ENCODE data around the gene ZNF473. TPM values are rescaled to one million over a fixed set of nuclear protein-coding genes. Genes with fewer than 3 reads are reported as not detected.

The ZNF473 gene
- total RNA-seq, 1 experiment from 2014 or later, result 10.0 TPM

- TF ChIP-seq CREM (CRISPR knock-in tag; IDR thresholded peaks at IDR 0.05) (no peak), IRF2 (CRISPR knock-in tag; IDR thresholded peaks at IDR 0.05; ENCODE audit: borderline replicate concordance, low read depth) (no peak), ATF1 (CRISPR knock-in tag; IDR thresholded peaks at IDR 0.05) (no peak), AR (CRISPR knock-in tag; IDR thresholded peaks at IDR 0.05) (no peak), GRHL2 (CRISPR knock-in tag; IDR thresholded peaks at IDR 0.05; ENCODE audit: insufficient replicate concordance, severe bottlenecking) (no peak), CBFB (CRISPR knock-in tag; IDR thresholded peaks at IDR 0.05; ENCODE audit: low read depth) (no peak)
- CTCF ChIA-PET, result interaction anchor here (0.9 to 2.5 kb wide), 2 partner anchors 49 to 73 kb away, joined by 4 to 7 read pairs (median 5); no protein-coding TSS in a partner anchor
Measured at GRCh38 chr19:49986354-49986753, 39.5 kb upstream of the ZNF473 start.

GRCh38 chr19:49987159-49987698, 38.6 kb upstream of the ZNF473 start:
- ChIA-PET CTCF (interaction anchor here (0.5 to 2.5 kb wide), 5 partner anchors 15 to 621 kb away, joined by 3 to 7 read pairs (median 4); no protein-coding TSS in a partner anchor), POLR2A (interaction anchor here (0.6 to 0.7 kb wide), 4 partner anchors 48 to 1069 kb away, joined by 3 to 4 read pairs (median 4); partner anchors contain the start of gene AP2A1)
- H3K4me3 Mint-ChIP-seq, result no peak overlapping the region
- ATAC-seq, result peak; percentile 92
- DNase-seq (ENCODE audit: low spot score), result peak; percentile 98
- H3K4me1 Mint-ChIP-seq, result no peaks in the 10 kb centered on the region
- H3K27ac Mint-ChIP-seq, result no peak overlapping the region
- no peaks in the 10 kb centered on the region for H3K9me3 Mint-ChIP-seq
- peaks cover 7% of the 10 kb centered on the region; the same call in 1 of the 2 replicates for H3K36me3 Mint-ChIP-seq
- no peaks in the 10 kb centered on the region for H3K27me3 Mint-ChIP-seq (ENCODE audit: low read depth)
- TF ChIP-seq GTF2I (CRISPR knock-in tag; conservative IDR thresholded peaks at IDR 0.05) (no peak), ZNF121 (CRISPR knock-in tag; IDR thresholded peaks at IDR 0.05) (peak; percentile 99), RELA (CRISPR knock-in tag; IDR thresholded peaks at IDR 0.05; ENCODE audit: borderline replicate concordance) (peak; percentile 100), ZNF532 (CRISPR knock-in tag; IDR thresholded peaks at IDR 0.05; ENCODE audit: borderline replicate concordance) (peak; percentile 97), ZNF232 (CRISPR knock-in tag; IDR thresholded peaks at IDR 0.05) (peak; percentile 100), CTCF (IDR thresholded peaks at IDR 0.05) (no peak), ZNF317 (CRISPR knock-in tag; IDR thresholded peaks at IDR 0.05; ENCODE audit: borderline replicate concordance, low read depth) (peak; percentile 97), ERG (CRISPR knock-in tag; IDR thresholded peaks at IDR 0.05) (peak; percentile 99), ETV6 (CRISPR knock-in tag; IDR thresholded peaks at IDR 0.05) (peak; percentile 100), MLX (CRISPR knock-in tag; IDR thresholded peaks at IDR 0.05) (peak; percentile 100), JAZF1 (CRISPR knock-in tag; IDR thresholded peaks at IDR 0.05) (no peak), NFE2L1 (CRISPR knock-in tag; IDR thresholded peaks at IDR 0.05) (peak; percentile 100), ZBTB21 (CRISPR knock-in tag; IDR thresholded peaks at IDR 0.05; ENCODE audit: borderline replicate concordance) (peak; percentile 99), NR3C1 (CRISPR knock-in tag; conservative IDR thresholded peaks at IDR 0.05; ENCODE audit: low read depth) (peak; percentile 100)

More at GRCh38 chr19:49986354-49986753, 39.5 kb upstream of the ZNF473 start:
- Mint-ChIP-seq H3K27ac (no peak overlapping the region), H3K4me1 (no peaks in the 10 kb centered on the region), H3K9me3 (no peaks in the 10 kb centered on the region), H3K36me3 (peaks cover 5% of the 10 kb centered on the region; the same call in 1 of the 2 replicates), H3K4me3 (no peak overlapping the region), H3K27me3 (ENCODE audit: low read depth) (no peaks in the 10 kb centered on the region)
- ATAC-seq (no peak), DNase-seq (ENCODE audit: low spot score) (no peak)
- POLR2A ChIA-PET, result interaction anchor here (0.6 kb wide), 2 partner anchors 47 to 221 kb away, joined by 3 to 4 read pairs; no protein-coding TSS in a partner anchor

All from WTC11 (cell line).